HK-2 (cell line): Measurements from ENCODE around the gene AZIN2.
A peak's percentile ranks its signal among the peaks of the same experiment; 100 is the strongest.
"Not testable (repeated sequence)": the region's sequence is repeated elsewhere in the genome, so short reads cannot be mapped to it uniquely, and the experiment has no call there.

Experiments used
- DNase-seq: peaks from one replicate; pipeline ENCODE4 v3.0.0-alpha.2; 2018; ENCODE audit not compliant: unreplicated experiment

The AZIN2 gene

DNA sequence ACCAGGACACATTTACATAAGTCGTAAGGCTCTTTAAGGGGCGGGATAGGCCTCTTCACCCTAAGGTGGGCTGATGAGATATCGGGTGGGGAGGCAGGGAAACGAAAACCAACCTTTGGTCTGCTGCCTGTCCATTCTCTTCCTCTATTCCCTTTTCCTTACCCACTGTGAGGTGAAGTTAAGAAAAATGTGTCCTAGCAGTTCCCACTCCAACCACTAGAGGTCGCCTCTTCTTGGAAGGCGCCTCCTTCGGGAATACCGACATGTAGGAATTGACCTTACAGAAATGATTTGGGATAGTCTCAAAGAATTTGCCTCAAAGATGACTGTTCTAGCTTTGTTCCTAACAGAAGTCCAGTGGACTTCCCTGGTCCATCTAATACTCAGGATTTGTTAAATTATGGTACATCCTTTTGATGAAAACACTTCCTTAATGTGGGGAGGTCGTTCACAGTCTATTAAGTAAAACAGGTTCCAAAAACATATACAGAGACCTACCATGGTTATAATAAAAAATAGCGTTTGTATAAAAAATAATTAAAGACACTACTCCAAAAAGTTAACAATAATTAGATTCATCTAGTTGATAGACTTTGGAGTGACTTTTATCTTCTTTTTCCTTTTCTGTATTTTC is 14.1 kb downstream of the AZIN2 start:
- DNase-seq: peak; percentile 74

DNA sequence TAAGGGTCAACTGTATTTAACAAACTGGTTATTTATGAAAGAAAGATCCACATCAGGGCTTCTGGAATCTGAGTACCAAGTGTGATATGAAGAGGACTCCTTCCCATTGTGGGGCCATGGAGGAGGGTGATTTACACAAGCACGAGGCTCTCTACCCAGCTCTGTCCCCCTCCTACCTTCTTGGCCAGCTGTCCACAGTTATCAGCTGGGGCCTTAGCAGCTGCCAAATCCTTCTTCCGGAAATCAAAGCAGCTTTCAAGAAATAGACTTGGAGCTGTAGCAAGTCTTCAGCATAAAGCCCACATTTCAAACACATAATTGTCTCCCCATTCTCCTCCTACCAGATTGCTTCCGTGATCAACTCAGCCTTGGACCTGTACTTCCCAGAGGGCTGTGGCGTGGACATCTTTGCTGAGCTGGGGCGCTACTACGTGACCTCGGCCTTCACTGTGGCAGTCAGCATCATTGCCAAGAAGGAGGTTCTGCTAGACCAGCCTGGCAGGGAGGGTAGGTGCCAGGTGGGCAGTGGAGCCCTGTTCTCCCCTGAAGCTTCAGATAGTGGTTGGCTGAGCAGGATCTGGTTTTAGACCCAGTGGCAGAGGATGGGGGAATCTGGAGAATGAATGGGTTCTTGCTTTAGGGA is 15.5 kb downstream of the AZIN2 start:
- no peak for DNase-seq

DNA sequence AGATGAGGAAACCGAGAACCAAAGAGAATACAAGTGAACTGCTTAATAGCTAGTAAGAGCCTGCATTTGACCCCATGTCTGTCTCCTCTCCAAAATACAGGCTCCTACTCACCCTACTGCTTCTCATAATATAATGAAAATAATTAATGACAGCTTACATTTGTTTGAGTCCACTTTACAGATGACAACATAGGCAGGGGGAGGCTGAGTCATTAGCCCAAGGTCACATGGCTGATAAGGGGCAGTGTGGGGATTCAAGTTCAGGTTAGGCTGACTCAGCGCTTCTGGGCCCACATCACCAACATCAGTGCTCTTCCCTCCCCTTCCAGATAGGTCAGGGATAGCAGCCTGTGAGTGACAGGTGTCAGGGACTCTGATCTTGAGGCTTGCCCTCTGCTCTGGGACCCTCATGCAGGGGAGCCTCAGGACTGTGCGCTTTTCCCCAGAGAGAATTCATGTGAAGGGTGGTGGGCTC is 16.2 kb downstream of the AZIN2 start:
- no peak for DNase-seq

DNA sequence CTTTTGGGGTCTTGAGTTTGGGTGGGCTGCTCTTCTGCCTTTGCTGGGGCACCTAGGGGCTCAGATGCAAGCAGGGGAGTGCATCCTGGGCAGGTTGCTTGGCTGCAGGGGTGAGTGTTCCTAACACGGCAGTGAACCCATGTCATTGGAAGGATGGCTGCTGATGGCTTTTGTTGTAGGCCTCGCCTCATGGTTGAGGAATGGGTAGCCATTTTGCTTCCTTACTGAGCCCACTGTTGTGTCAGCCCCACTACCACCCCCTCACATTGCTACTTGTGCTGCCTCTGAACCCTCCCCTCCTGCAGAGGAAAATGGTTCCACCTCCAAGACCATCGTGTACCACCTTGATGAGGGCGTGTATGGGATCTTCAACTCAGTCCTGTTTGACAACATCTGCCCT is 16.8 kb downstream of the AZIN2 start:
- no peak for DNase-seq

DNA sequence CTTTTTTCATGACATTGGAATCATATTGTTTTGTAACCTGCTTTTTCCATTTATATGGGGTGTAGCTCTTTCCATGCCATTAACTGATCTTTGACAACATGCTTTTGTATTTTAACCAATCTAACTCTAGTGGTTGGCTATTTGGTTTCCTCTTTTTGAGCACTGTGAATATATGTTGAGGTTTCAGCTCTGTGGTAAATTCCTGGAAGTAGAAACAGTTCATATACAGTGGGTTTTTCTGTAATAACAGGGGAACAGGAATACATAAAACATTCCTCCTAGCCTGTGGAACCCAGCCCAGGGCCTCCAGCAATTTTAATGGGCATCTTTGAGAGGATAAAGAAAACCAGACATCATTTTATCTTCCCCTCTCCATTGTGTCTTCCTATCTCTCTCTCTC is 17.4 kb downstream of the AZIN2 start:
- no peak for DNase-seq

DNA sequence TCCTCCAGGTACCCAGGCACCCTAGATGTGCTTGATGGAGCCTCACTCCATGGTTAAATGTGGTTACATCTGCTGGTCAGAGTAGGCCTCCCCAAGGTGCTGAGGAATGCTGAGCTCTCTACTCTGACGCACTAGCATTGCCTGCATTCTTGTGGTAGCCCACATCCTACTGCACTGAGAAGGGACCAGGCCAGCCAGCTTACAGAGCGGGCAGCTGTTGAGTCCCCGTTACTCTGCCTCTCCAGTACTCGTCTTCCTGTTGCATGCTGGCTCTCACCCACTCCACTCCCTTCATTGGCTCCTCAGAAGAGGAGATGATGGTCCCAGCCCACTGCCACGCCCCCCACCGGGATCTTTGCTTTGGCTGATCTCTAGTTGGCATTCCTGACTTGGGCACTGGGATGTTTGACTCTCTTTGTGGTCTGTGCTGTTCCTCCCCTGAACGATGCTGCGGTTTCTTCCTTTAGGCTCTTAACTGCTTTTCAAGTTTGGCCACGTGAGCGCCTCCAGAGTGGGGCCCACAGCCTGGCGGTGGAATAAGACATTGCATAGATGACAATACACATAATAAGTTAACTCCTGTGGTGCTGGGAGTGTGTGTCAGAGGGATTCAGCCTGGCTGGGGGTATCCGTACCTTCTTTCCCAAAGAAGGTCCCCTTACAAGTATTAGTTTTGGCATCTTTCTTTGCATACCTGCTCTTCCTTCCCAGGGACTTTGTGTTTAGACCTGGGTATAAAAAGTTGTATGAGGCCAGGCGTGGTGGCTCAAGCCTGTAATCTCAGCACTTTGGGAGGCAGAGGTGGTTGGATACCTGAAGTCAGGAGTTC is 18.6 kb downstream of the AZIN2 start:
- DNase-seq: peak; percentile 99

DNA sequence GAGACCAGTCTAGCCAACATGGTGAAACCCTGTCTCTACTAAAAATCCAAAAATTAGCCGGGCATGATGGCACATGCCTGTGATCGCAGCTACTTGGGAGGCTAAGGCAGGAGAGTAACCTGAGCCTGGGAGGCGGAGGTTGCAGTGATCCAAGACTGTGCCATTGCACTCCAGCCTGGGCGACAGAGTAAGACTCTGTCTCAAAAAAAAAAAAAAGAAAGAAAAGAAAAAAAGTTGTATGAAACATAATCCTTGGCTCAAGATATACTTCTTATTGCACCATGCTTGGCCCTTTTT is 19.1 kb downstream of the AZIN2 start:
- not testable (repeated sequence) for DNase-seq

DNA sequence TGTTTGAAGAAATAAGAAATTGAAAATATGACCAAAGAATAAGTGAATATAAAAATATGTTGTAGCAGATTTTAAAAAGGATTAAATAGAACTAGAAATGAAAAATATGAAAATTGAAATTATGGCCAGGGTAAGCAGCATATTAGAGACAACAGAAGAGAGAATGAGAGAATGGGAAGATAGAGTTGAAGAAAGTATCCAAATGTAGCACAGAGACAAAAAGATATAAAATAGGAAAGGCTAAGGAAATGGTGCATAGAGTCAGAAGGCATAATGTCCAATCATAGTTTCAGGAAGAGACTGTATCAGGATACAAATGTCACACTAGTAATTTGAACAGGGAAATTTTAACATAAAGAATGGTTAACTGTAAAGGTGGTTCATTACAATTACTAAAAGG is 29.5 kb downstream of the AZIN2 start:
- no peak for DNase-seq

DNA sequence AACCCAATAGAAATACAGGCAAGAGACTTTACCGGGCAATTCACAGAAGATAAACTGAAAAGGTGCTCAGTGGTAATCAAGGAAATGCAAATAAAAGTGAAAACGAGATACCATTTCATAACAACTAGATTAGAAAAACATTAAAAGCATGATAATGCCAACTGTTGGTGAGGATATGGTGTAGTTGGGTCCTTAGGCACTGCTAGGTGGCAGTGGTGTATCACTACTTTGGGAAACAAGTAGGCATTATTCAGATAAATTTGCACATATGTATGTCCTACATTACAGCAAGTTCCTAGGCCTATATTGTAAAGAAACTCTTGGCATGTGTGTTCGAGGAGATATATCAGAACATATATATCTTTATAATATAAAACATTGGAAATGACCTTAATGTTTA is 31.0 kb downstream of the AZIN2 start:
- DNase-seq: no peak

DNA sequence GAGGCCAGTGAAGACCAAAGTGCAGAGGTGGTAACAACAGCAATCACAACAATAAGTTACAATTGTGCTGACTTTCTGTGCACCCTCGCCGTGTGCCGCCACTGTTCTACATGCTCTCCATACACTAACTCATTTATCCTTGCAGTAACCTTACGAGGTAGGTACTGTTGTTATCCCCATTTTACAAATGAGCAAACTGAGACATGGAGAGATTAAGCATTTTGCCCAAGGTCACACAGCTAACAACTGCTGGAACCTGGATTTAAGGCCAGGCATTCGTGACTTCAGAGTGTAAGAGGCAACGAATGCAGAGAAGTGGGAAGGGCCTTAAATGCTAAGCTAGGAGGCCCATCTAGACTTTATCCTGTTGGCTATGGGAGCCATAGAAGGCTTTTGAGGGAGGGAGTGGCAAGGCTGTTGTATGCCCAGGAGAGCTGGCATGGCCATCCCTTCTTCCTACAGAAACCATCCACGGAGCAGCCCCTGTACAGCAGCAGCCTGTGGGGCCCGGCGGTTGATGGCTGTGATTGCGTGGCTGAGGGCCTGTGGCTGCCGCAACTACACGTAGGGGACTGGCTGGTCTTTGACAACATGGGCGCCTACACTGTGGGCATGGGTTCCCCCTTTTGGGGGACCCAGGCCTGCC is 36.6 kb downstream of the AZIN2 start:
- no peak for DNase-seq

DNA sequence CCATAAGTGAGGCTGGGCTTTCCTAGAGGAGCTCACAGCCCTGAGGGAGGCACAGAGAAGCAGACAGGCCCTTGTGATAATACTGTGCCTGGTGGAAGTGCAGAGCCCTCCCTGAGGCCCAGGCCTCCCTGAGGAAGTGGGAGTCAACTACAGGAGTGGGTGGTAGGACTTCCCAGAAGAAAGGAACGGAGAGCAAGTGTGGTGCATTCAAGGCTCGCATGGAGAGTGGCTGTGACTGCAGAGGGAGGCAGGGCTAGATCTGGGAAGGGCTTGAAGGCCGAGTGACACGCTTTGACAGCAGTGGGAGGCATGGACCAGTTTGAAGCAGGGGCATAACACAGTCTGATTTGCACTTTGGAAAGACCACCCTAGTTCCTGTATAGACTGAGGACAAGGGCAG is 37.3 kb downstream of the AZIN2 start:
- DNase-seq: no peak

DNA sequence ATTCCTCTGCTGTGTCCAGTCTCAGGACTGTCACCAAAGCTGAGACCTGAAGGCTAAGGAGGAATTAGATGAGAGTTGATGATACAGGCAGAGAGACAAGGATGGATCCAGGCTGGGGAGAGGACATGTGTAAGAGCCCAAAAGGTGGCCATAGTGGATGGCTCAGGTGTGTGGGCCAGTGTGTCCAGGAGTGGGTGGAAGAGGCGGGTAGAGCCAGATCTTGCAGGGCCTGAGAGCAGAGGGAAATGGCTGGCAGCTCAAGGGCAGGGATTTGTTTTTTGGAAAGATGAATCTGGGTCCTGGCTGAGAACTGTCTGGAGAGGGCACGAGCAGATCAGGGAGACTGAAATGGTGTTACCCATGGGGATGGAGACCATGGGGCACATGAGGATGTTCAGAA is 38.1 kb downstream of the AZIN2 start:
- no peak for DNase-seq

DNA sequence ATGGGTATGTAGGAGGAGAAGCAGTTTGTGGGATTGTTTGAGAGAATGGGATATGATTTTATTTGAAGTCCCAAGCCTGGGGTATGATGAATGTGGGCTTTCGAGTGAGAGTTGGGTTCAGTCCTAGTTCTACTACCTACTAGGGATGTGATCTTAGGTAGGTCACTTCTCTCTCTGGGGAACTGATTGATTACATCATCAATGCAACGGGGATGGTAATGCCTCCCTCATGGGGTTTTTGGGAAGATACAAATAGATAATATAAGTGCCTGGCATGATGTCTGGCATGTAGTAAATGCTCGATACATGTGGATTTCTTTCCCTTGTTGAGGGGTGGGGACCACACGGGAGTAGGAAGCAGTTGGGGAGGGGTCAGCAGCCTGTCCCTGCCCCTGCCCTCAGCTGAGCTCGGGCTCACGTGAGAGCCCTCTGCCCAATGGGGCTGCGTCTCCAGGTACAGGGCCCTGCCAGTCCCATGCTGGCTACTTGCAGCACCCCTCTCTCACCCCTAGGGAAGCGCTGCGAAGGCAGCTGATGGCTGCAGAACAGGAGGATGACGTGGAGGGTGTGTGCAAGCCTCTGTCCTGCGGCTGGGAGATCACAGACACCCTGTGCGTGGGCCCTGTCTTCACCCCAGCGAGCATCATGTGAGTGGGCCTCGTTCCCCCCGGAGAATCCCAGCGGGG is 38.7 kb downstream of the AZIN2 start:
- no peak for DNase-seq

DNA sequence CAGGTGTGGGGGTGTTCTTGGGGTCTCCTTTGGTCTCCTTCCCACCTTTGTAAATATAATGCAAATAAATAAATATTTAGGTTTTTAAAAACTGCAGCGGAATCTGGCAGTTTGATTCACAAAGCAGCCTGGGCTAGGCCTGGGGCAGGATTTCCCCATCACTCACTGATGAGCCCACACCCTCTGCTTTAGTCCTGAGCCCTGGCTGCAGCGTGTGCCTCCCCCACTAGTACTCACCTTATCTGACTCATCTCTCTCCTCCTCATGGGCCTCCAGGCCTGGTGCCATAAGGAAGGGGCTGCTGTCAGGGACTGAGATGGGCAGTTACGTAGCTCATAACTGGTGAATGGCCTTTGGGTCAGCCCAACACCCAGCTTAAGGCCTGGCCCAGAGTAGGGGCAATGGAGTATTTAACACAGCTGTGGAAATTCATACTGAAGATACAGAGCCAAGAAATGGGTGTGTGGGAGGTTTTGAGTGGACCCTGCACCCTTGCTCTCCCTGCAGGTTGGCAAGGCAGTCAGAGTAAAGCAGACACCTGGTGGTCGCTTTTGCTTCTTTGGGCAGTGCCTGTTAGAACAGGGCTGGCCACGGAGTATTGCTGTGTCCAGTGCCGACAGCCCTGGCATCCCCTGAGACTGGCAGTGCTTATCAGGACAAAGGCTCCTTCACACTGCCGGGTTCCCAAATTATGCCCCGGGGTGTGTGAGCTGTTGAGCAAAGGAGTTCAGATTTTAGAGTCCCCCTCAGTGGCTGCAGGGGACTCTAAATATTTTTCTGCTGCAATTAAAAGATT is 39.7 kb downstream of the AZIN2 start:
- DNase-seq: peak; percentile 55

DNA sequence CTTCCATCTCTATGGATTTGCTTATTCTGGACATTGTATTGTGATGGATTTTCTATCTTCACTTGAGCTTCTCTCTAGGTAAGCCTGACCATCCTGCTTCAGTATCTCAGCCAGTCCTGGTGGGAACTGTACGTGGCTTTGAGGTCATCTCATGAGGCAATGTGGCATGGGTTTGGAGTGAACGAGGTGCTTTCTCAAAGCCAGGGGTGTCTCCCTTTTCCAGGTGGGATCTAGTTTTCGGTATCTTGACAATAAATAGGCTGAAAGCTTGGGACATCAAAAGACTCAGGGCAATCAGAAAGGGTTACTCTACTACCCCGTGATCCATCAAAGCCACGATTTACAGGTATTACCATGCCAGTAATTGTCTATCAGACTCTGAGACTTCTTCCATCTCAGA is 40.8 kb downstream of the AZIN2 start:
- DNase-seq: no peak

DNA sequence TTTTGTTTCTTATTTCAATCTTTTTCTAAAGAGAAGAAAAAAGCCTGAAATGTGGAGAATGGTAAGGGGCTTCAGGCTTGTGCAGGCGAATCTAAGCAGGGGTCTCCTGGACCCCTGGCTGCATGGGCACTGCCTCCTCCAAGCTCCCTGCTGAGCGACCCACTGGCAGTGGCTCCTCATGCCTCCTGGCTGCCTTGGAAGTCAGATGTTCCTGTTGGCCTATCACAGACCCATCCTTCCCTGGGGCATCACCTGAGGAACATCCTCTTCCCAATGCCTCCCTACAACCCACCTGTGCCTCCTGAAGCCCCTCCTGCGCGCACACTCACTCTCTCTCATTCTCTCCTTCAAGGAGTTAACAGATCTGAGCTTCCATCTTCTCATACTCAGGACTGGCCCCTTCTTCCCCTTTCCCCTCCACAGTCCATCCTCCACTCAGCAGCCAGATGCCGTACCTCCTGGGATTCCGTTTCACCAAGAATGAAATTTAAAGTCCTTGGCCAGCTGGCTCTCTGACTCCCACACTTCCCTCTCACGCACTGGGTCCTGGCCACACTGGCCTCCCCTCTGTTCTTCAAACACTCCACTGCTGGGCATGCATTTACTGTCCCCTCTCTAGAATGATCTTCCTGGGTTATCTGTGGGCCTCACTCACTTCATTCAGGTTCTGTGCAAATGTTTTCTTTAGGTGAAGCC is 41.7 kb downstream of the AZIN2 start:
- no peak for DNase-seq

DNA sequence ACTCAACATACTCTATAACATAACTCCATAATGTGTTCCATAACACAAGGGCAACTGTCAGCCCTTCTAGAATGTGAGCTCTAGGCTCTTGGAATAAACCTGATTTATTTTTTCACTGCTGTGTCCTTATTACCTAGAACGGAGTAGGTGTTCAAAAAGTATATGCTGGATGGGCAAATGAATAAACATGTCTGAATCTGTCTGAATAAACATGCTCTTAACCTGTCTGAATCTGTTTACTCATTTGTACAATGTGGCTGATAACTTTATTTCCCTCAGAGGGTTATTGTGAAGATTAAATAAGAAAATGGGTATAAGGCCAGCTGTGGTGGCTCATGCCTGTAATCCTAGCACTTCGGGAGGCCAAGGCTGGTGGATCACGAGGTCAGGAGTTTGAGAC is 42.3 kb downstream of the AZIN2 start:
- no peak for DNase-seq

DNA sequence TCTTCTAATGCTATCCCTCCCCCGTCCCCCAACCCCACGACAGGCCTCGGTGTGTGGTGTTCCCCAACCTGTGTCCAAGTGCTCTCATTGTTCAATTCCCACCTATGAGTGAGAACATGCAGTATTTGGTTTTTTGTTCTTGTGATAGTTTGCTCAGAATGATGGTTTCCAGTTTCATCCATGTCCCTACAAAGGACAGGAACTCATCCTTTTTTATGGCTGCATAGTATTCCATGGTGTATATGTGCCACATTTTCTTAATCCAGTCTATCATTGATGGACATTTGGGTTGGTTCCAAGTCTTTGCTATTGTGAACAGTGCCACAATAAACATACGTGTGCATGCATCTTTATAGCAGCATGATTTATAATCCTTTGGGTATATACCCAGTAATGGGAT is 43.7 kb downstream of the AZIN2 start:
- not testable (repeated sequence) for DNase-seq

DNA sequence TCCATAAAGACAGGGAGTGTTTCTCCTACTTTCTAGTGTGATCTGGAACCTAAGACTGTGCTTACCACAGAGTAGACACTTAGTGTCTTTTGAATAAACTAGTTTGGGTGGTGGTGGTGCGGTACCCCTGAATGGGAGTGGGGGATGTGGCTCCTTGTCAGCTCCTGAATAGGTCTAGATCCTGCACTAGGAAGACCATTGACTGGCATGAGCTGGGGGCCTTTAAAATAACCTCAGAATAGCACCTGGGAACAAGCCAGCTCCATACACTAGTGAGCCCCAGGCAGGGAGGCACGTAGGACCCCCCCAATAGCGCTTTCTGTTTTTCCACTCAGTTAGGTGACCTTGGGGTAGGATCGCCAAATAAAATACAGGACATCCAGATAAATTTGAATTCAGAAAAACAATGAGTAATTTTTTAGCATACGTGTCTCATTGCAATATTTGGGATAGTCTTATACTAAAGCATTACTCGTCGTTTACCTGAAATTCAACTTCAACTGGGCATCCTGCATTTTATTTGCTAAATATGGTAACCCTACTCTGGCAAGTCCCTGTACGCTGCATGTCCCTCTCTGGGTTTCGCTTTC is 45.6 kb downstream of the AZIN2 start:
- no peak for DNase-seq
